Stomach (tissue), 9 donors: ENCODE results near the gene DNAJB2. TPM values are rescaled to one million over a fixed set of nuclear protein-coding genes. Genes with fewer than 3 reads are reported as not detected.

ENCODE experiments used
- DNase-seq, 2 donors: peaks; one replicate each; pipeline versions ENCODE4 v3.0.0 to v3.0.0-alpha.2; 2013 to 2019
- H3K27ac ChIP-seq, 5 donors: fragments of 200-600 bp in 4 of 5; sonication (generic) in 4 of 5; one replicate each; pipeline ENCODE4 v1.5.1; 2013 to 2019; ENCODE audit warnings: mild to moderate bottlenecking in 1 of 5, moderate library complexity in 1 of 5
- H3K27me3 ChIP-seq, 3 donors: fragments of 200-600 bp; sonication (generic); one replicate each; pipeline ENCODE4 v1.5.1; 2017 to 2019; ENCODE audit warnings: mixed run types in 1 of 3
- H3K36me3 ChIP-seq, 4 donors: fragments of 200-600 bp; sonication (generic); 1 replicate in 3 of 4; 2 replicates in 1 of 4; pipeline ENCODE4 v1.5.1; 2016 to 2019
- H3K4me1 ChIP-seq, 4 donors: fragments of 200-600 bp; sonication (generic); one replicate each; pipeline ENCODE4 v1.5.1; 2016 to 2019
- H3K4me3 ChIP-seq, 4 donors: fragments of 200-600 bp; sonication (generic) in 3 of 4; one replicate each; pipeline ENCODE4 v1.5.1; 2016 to 2019; ENCODE audit warnings: mild to moderate bottlenecking in 1 of 4
- H3K9me3 ChIP-seq, 4 donors: fragments of 200-600 bp; sonication (generic); one replicate each; pipeline ENCODE4 v1.5.1; 2016 to 2019
- EP300 ChIP-seq: sonication (generic); formaldehyde crosslinking; IDR thresholded peaks from one replicate; pipeline ENCODE4 v1.6.1; 2017; ENCODE audit warnings: antibody characterized with exemption
- POLR2A ChIP-seq, 4 donors: fragments of 450-650 bp; IDR thresholded peaks; one replicate each; pipeline ENCODE4 v1.6.1; 2016; ENCODE audit warnings: antibody characterized with exemption in 4 of 4, control low read depth in 2 of 4, mild to moderate bottlenecking in 1 of 4, moderate library complexity in 1 of 4
- POLR2AphosphoS5 ChIP-seq, 3 donors: sonication (generic); formaldehyde crosslinking; IDR thresholded peaks; one replicate each; pipeline ENCODE4 v1.6.1; 2016; ENCODE audit warnings: antibody characterized with exemption in 3 of 3
- WGBS, 5 donors: extraction: QIAGEN DNeasy Blood & Tissue Kit in 3 of 5; methylation state at CpG; one replicate each; pipeline versions ENCODE4 v1.1.5 to v1.1.7; 2013 to 2018; 5-methylcytosine and 5-hydroxymethylcytosine counted together
- intact Hi-C: fragments of 100-400 bp; cut with DNase I; formaldehyde crosslinking; loops from one replicate; pipeline ENCODE4 v1.15.1; 2023; ENCODE audit warnings: low total_unique reads
- polyA plus RNA-seq, 3 donors: library from polyadenylated mRNA; stranded (reverse); fragments of 200-250 nt; gene quantifications; one replicate each; pipeline ENCODE4 v1.2.3, GENCODE V29; 2013
- total RNA-seq, 5 donors: library from RNA; depleted of rRNA; stranded (reverse); fragments of >200 nt; gene quantifications; one replicate each; pipeline versions ENCODE4 v1.1.0 to v1.2.3, GENCODE V29; 2014 to 2016
- TF ChIP-seq, protein P1 (sequence below), 7 experiments: fragments of 450-650 bp in 4 of 7; fragments of 200-600 bp in 3 of 7; sonication (generic) in 3 of 7; IDR thresholded peaks; one replicate each; pipeline ENCODE4 v1.5.1; 2016 to 2019; ENCODE audit warnings: antibody characterized with exemption in 7 of 7, control low read depth in 2 of 7, mild to moderate bottlenecking in 1 of 7
- donor health status: healthy with polysubstance abuse.
- donor health status: Bipolar disorder and iron deficiency.
- donor health status: healthy.

Gene DNAJB2
- total and polyA plus RNA-seq, 8 donors, result 24.4 to 88.8 (median 57.0) TPM

- H3K9me3 ChIP-seq, result no peaks in the 10 kb centered on the region
- DNase-seq, result no peak
- TF ChIP-seq, protein P1, sequence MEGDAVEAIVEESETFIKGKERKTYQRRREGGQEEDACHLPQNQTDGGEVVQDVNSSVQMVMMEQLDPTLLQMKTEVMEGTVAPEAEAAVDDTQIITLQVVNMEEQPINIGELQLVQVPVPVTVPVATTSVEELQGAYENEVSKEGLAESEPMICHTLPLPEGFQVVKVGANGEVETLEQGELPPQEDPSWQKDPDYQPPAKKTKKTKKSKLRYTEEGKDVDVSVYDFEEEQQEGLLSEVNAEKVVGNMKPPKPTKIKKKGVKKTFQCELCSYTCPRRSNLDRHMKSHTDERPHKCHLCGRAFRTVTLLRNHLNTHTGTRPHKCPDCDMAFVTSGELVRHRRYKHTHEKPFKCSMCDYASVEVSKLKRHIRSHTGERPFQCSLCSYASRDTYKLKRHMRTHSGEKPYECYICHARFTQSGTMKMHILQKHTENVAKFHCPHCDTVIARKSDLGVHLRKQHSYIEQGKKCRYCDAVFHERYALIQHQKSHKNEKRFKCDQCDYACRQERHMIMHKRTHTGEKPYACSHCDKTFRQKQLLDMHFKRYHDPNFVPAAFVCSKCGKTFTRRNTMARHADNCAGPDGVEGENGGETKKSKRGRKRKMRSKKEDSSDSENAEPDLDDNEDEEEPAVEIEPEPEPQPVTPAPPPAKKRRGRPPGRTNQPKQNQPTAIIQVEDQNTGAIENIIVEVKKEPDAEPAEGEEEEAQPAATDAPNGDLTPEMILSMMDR (IDR thresholded peaks at IDR 0.05), result peak in 1 of 7 experiments; percentile 3
- TF ChIP-seq EP300, result no peak
Observed at GRCh38 chr2:219279916-219280516, 850 bp downstream of the DNAJB2 start.

DNA sequence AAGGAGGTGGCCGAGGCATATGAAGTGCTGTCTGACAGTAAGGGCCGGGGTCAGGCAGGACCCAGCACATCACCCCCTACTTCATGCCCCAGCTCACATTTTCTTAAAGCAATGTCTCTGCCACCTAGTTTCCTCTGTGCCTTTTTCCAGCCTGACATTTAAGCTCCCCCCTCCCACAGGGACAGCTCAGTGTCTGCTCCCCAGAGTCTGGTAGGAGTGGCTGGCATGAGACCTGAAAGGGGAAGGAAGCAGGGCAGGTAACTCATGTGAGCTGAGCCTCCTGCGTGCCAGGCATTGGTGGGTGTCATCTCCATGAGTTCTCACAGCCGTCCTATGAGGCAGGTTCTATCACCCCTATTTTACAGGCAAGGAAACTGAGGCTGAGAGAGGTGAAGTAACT is 1.5 kb downstream of the DNAJB2 start:
- H3K4me1 ChIP-seq, result peaks cover 22 to 62% (median 40%) of the 10 kb centered on the region in 4 donors
- TF ChIP-seq, protein P1 (IDR thresholded peaks at IDR 0.05), result no peak
- TF ChIP-seq EP300 (no peak), POLR2A (IDR thresholded peaks at IDR 0.05) (no peak), POLR2AphosphoS5 (IDR thresholded peaks at IDR 0.05) (no peak)
- 80 to 93% (median 92%) methylated on average over 4 of the region's 4 CpGs for WGBS, 5 donors
- H3K27me3 ChIP-seq, result no peaks in the 10 kb centered on the region
- no peaks in the 10 kb centered on the region for H3K9me3 ChIP-seq
- peaks cover 42 to 54% (median 52%) of the 10 kb centered on the region in 4 donors for H3K36me3 ChIP-seq
- intact Hi-C loops, result loop anchor here (10.0 kb wide), 1 partner anchor 56 kb away; the partner anchor contains the start of genes ANKZF1 and ATG9A
- no peak for DNase-seq
- peak overlapping the region in 2 of 4 donors; percentile 51 to 69 for H3K4me3 ChIP-seq
- peak overlapping the region in 3 of 5 donors; percentile 98 to 100 (median 99) for H3K27ac ChIP-seq

More at GRCh38 chr2:219279916-219280516, 850 bp downstream of the DNAJB2 start:
- 36 to 43% (median 43%) methylated on average over 12 of the region's 12 CpGs for WGBS, 5 donors
- peaks cover 36 to 47% (median 46%) of the 10 kb centered on the region in 4 donors for H3K36me3 ChIP-seq
- peak overlapping the region; percentile 51 to 74 (median 70) for H3K4me3 ChIP-seq
- intact Hi-C loops, result loop anchor here (10.0 kb wide), 1 partner anchor 55 kb away; the partner anchor contains the start of genes ANKZF1 and ATG9A
- peaks cover 22 to 56% (median 36%) of the 10 kb centered on the region in 4 donors for H3K4me1 ChIP-seq
- no peaks in the 10 kb centered on the region for H3K27me3 ChIP-seq
- H3K27ac ChIP-seq, result peak overlapping the region; percentile 96 to 100 (median 99)

DNA sequence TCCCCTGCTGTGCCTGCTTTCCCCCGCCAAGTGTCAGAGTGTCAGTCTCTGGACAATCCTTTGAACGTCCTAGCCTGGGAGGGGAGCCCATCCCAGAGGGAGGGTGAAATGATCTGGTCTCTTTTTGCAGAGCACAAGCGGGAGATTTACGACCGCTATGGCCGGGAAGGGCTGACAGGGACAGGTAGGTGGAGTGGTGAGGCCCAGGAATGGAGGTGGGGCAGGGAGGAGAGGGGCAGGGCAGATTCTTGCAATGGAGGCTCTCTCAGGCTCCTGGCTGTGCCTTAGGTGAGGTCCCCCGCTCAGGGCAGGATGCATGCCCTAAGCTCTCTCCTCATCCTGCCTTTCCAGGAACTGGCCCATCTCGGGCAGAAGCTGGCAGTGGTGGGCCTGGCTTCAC is 2.4 kb downstream of the DNAJB2 start:
- 86 to 93% (median 90%) methylated on average over 7 to 8 of the region's 8 CpGs for WGBS, 5 donors
- Histone ChIP-seq H3K4me1 (peaks cover 22 to 72% (median 44%) of the 10 kb centered on the region in 4 donors), H3K9me3 (no peaks in the 10 kb centered on the region), H3K4me3 (no peak overlapping the region), H3K27ac (peak overlapping the region in 1 of 5 donors; percentile 100), H3K27me3 (no peaks in the 10 kb centered on the region), H3K36me3 (peaks cover 43 to 61% (median 60%) of the 10 kb centered on the region in 4 donors)
- TF ChIP-seq POLR2A (IDR thresholded peaks at IDR 0.05), result no peak
- no peak for TF ChIP-seq POLR2AphosphoS5 (IDR thresholded peaks at IDR 0.05)
- no peak for TF ChIP-seq EP300
- TF ChIP-seq, protein P1 (IDR thresholded peaks at IDR 0.05), result no peak
- intact Hi-C loops, result loop anchor here (10.0 kb wide), 1 partner anchor 57 kb away; the partner anchor contains the start of genes ANKZF1 and ATG9A
- no peak for DNase-seq

DNA sequence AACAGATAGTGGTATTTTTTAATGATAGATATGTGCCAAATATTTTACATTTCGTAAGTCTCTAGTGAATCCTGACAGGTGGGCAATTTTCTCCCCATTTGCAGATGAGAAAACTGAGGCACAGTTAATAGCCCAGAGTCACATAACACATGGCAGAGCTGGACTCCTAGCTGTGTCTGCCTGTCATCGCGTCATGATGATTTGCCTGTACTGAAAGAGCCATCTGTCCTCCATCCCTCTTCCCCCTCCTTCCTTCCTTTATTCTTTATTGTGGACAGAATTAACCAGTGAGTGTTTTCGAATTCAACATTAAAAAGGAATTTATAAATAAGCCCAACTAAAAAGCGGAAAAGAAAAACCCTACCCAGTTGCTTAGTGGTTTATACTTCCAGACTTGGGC is 3.2 kb downstream of the DNAJB2 start:
- intact Hi-C loops, result loop anchor here (10.0 kb wide), 1 partner anchor 58 kb away; the partner anchor contains the start of genes ANKZF1 and ATG9A
- WGBS, 5 donors, result 85 to 96% (median 91%) methylated on average over 5 of the region's 5 CpGs
- Histone ChIP-seq H3K4me1 (peaks cover 21 to 71% (median 44%) of the 10 kb centered on the region in 4 donors), H3K4me3 (no peak overlapping the region), H3K27me3 (no peaks in the 10 kb centered on the region), H3K9me3 (no peaks in the 10 kb centered on the region), H3K27ac (peak overlapping the region in 1 of 5 donors; percentile 100), H3K36me3 (peaks cover 43 to 64% (median 60%) of the 10 kb centered on the region in 4 donors)
- TF ChIP-seq EP300, result no peak
- no peak for TF ChIP-seq POLR2A (IDR thresholded peaks at IDR 0.05)
- no peak for TF ChIP-seq POLR2AphosphoS5 (IDR thresholded peaks at IDR 0.05)
- TF ChIP-seq, protein P1 (IDR thresholded peaks at IDR 0.05), result no peak
- DNase-seq, result no peak
